H9 (cell line): ENCODE data around the gene DGKD. TPM values are rescaled to one million over a fixed set of nuclear protein-coding genes. Genes with fewer than 3 reads are reported as not detected.

Source experiments
- DNase-seq: peaks from one replicate; pipeline ENCODE4 v3.0.0-alpha.2; 2017
- H2AFZ ChIP-seq: one replicate; pipeline ENCODE4 v1.6.1; 2013; ENCODE audit warnings: mild to moderate bottlenecking, low read length, control low read depth, moderate library complexity
- H2AK5ac ChIP-seq: 2 replicates; pipeline ENCODE4 v1.6.1; 2013; ENCODE audit warnings: low read length, control low read depth, mixed read lengths; ENCODE audit not compliant: insufficient read length
- H2BK120ac ChIP-seq: one replicate; pipeline ENCODE4 v1.6.1; 2013; ENCODE audit warnings: low read depth, mild to moderate bottlenecking, low read length, control low read depth, inconsistent platforms; ENCODE audit not compliant: poor library complexity, severe bottlenecking
- H2BK12ac ChIP-seq: 2 replicates; pipeline ENCODE4 v1.6.1; 2013; ENCODE audit warnings: low read length, control low read depth, mixed read lengths, low read depth; ENCODE audit not compliant: insufficient read length
- H2BK15ac ChIP-seq: 2 replicates; pipeline ENCODE4 v1.6.1; 2013; ENCODE audit warnings: low read depth, low read length, control low read depth
- H2BK20ac ChIP-seq: one replicate; pipeline ENCODE4 v1.6.1; 2013; ENCODE audit warnings: low read depth, mild to moderate bottlenecking, low read length, control low read depth, inconsistent platforms; ENCODE audit not compliant: poor library complexity, severe bottlenecking
- H2BK5ac ChIP-seq: 2 replicates; pipeline ENCODE4 v1.6.1; 2013; ENCODE audit warnings: low read length, control low read depth, mixed read lengths; ENCODE audit not compliant: insufficient read length
- H3K14ac ChIP-seq: 2 replicates; pipeline ENCODE4 v1.6.1; 2013; ENCODE audit warnings: low read length, control low read depth; ENCODE audit not compliant: insufficient read depth
- H3K18ac ChIP-seq: 2 replicates; pipeline ENCODE4 v1.6.1; 2013; ENCODE audit warnings: low read depth, mild to moderate bottlenecking, mixed read lengths, low read length, control low read depth; ENCODE audit not compliant: insufficient read length
- H3K23ac ChIP-seq: 2 replicates; pipeline ENCODE4 v1.6.1; 2013; ENCODE audit warnings: low read length, control low read depth, mixed read lengths, low read depth; ENCODE audit not compliant: insufficient read length
- H3K23me2 ChIP-seq: 2 replicates; pipeline ENCODE4 v1.6.1; 2013; ENCODE audit warnings: low read depth, mild to moderate bottlenecking, mixed read lengths, low read length, control low read depth; ENCODE audit not compliant: insufficient read length, poor library complexity, severe bottlenecking
- H3K27ac ChIP-seq: 2 replicates; pipeline ENCODE4 v1.5.1; 2013; ENCODE audit warnings: low read length, control low read depth, mixed read lengths, low read depth; ENCODE audit not compliant: insufficient read length
- H3K27me3 ChIP-seq: 2 replicates; pipeline ENCODE4 v1.6.1; 2013; ENCODE audit warnings: low read length, control low read depth, inconsistent platforms; ENCODE audit not compliant: insufficient read depth
- H3K4ac ChIP-seq: 2 replicates; pipeline ENCODE4 v1.6.1; 2013; ENCODE audit warnings: low read depth, mild to moderate bottlenecking, control low read depth, inconsistent platforms, low read length, moderate library complexity
- H3K4me1 ChIP-seq: 2 replicates; pipeline ENCODE4 v1.6.1; 2013; ENCODE audit warnings: low read length, control low read depth, inconsistent platforms; ENCODE audit not compliant: insufficient read depth
- H3K4me2 ChIP-seq: 2 replicates; pipeline ENCODE4 v1.6.1; 2013; ENCODE audit warnings: low read length, control low read depth, mixed read lengths; ENCODE audit not compliant: insufficient read length, insufficient read depth
- H3K56ac ChIP-seq: 2 replicates; pipeline ENCODE4 v1.6.1; 2013; ENCODE audit warnings: low read depth, mild to moderate bottlenecking, mixed read lengths, low read length, control low read depth; ENCODE audit not compliant: insufficient read length
- H3K79me1 ChIP-seq: 2 replicates; pipeline ENCODE4 v1.6.1; 2013; ENCODE audit warnings: low read depth, mild to moderate bottlenecking, moderate library complexity, low read length, control low read depth, inconsistent platforms; ENCODE audit not compliant: insufficient read depth, poor library complexity, severe bottlenecking
- H3K79me2 ChIP-seq: 2 replicates; pipeline ENCODE4 v1.6.1; 2013; ENCODE audit warnings: low read length, control low read depth, inconsistent platforms; ENCODE audit not compliant: insufficient read depth
- H3K9ac ChIP-seq: 2 replicates; pipeline ENCODE4 v1.6.1; 2013; ENCODE audit warnings: low read length, control low read depth, mixed read lengths; ENCODE audit not compliant: insufficient read length; ENCODE audit errors: extremely low read depth
- H3K9me3 ChIP-seq: one replicate; pipeline ENCODE4 v1.6.1; 2013; ENCODE audit warnings: low read depth, low read length, inconsistent platforms; ENCODE audit not compliant: control insufficient read depth
- H3T11ph ChIP-seq: one replicate; pipeline ENCODE4 v1.6.1; 2013; ENCODE audit warnings: mild to moderate bottlenecking, low read length, control low read depth, inconsistent platforms
- H4K20me1 ChIP-seq: one replicate; pipeline ENCODE4 v1.6.1; 2013; ENCODE audit not compliant: control insufficient read depth, insufficient read length, insufficient read depth
- H4K5ac ChIP-seq: 2 replicates; pipeline ENCODE4 v1.6.1; 2013; ENCODE audit warnings: low read depth, mild to moderate bottlenecking, mixed read lengths, low read length, control low read depth; ENCODE audit not compliant: insufficient read length
- H4K8ac ChIP-seq: replicated peaks from 2 replicates; pipeline ENCODE4 v1.6.1; 2013; ENCODE audit warnings: low read length, control low read depth, mixed read lengths, low read depth; ENCODE audit not compliant: insufficient read length
- H4K91ac ChIP-seq: 2 replicates; pipeline ENCODE4 v1.6.1; 2013; ENCODE audit warnings: low read depth, mild to moderate bottlenecking, moderate library complexity, mixed read lengths, low read length, control low read depth; ENCODE audit not compliant: insufficient read length
- H3K27ac Mint-ChIP-seq, 3 experiments: 2 replicates in 2 of 3; 3 replicates in 1 of 3; pipeline ENCODE4 v1.8.0; 2020 to 2021; ENCODE audit warnings: mixed read lengths in 3 of 3, mild to moderate bottlenecking in 1 of 3, moderate library complexity in 1 of 3
- H3K27me3 Mint-ChIP-seq: 2 replicates; pipeline ENCODE4 v1.8.0; 2021; ENCODE audit warnings: low read depth, mild to moderate bottlenecking, moderate library complexity, mixed read lengths
- H3K36me3 Mint-ChIP-seq, 3 experiments: 2 replicates in 2 of 3; 3 replicates in 1 of 3; pipeline ENCODE4 v1.8.0; 2020 to 2021; ENCODE audit warnings: low read depth in 3 of 3, mixed read lengths in 3 of 3; ENCODE audit not compliant: insufficient read depth in 1 of 3
- H3K4me1 Mint-ChIP-seq, 2 experiments: 2 replicates each; pipeline ENCODE4 v1.8.0; 2020; ENCODE audit warnings: mixed read lengths in 2 of 2
- H3K4me3 Mint-ChIP-seq, 2 experiments: 2 replicates in 1 of 2; 3 replicates in 1 of 2; pipeline ENCODE4 v1.8.0; 2020 to 2021; ENCODE audit warnings: mild to moderate bottlenecking in 2 of 2, mixed read lengths in 2 of 2, moderate library complexity in 1 of 2
- H3K9me3 Mint-ChIP-seq, 2 experiments: 2 replicates in 1 of 2; 3 replicates in 1 of 2; pipeline ENCODE4 v1.8.0; 2020; ENCODE audit warnings: mild to moderate bottlenecking in 2 of 2, mixed read lengths in 2 of 2, moderate library complexity in 1 of 2
- WGBS: extraction: QIAGEN DNeasy Blood & Tissue Kit; methylation state at CpG from one replicate; pipeline ENCODE4 v1.1.7; 2013; ENCODE audit warnings: missing lambda C conversion rate, low lambda C conversion rate, mixed read lengths; ENCODE audit not compliant: insufficient read length; ENCODE audit errors: extremely low coverage; 5-methylcytosine and 5-hydroxymethylcytosine counted together
- total RNA-seq: library from RNA; stranded (reverse); gene quantifications from 2 replicates; pipeline ENCODE4 v1.2.1, GENCODE V29; 2021
- TF ChIP-seq, protein P1 (sequence below): fragments of 200-600 bp; sonication (generic); conservative IDR thresholded peaks from 3 replicates; pipeline ENCODE4 v1.8.0; 2021; ENCODE audit warnings: antibody characterized with exemption, mild to moderate bottlenecking

The DGKD gene
- total RNA-seq, 1 experiment from 2014 or later, result 20.7 TPM

DNA sequence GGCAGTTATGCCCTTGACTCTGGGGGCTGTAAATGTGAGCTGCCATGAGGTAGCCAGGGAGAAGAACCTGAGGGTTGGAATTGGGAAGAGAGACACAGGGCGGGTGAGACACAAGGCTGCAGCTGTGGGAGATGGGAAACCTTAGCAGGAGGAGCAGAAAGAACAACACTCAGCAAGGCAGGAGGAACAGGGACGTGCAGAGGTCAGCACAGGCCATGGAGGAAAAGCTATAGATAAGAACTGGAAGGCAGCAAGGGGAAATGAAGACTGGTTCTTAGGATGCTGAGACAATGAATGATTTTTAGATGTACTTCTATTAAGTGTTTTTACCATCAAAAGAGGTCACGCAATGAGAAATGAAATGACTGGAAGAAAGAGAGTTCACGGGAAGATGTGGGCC lies 132.1 kb downstream of the DGKD start:
- no peak overlapping the region for H2AK5ac ChIP-seq
- no peak overlapping the region for H3K18ac ChIP-seq
- TF ChIP-seq, protein P1, sequence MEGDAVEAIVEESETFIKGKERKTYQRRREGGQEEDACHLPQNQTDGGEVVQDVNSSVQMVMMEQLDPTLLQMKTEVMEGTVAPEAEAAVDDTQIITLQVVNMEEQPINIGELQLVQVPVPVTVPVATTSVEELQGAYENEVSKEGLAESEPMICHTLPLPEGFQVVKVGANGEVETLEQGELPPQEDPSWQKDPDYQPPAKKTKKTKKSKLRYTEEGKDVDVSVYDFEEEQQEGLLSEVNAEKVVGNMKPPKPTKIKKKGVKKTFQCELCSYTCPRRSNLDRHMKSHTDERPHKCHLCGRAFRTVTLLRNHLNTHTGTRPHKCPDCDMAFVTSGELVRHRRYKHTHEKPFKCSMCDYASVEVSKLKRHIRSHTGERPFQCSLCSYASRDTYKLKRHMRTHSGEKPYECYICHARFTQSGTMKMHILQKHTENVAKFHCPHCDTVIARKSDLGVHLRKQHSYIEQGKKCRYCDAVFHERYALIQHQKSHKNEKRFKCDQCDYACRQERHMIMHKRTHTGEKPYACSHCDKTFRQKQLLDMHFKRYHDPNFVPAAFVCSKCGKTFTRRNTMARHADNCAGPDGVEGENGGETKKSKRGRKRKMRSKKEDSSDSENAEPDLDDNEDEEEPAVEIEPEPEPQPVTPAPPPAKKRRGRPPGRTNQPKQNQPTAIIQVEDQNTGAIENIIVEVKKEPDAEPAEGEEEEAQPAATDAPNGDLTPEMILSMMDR, result no peak
- no peak overlapping the region for H3K4me2 ChIP-seq
- H3K79me2 ChIP-seq, result no peaks in the 10 kb centered on the region
- Mint-ChIP-seq H3K36me3 (peaks cover 25 to 37% (median 32%) of the 10 kb centered on the region in 3 experiments), H3K27ac (peak overlapping the region in 1 of 3 experiments; percentile 22; a peak in 4 of 7 replicates), H3K27me3 (no peaks in the 10 kb centered on the region), H3K9me3 (peaks cover 12 to 19% of the 10 kb centered on the region in 2 experiments), H3K4me3 (no peak overlapping the region), H3K4me1 (no peaks in the 10 kb centered on the region)
- no peak overlapping the region for H3T11ph ChIP-seq
- H3K23ac ChIP-seq, result no peak overlapping the region
- no peak overlapping the region for H3K56ac ChIP-seq
- H2AFZ ChIP-seq, result no peak overlapping the region
- no peaks in the 10 kb centered on the region for H3K23me2 ChIP-seq
- no peak overlapping the region for H3K9ac ChIP-seq
- no peak for DNase-seq
- no peaks in the 10 kb centered on the region for H3K4me1 ChIP-seq
- no peaks in the 10 kb centered on the region for H3K9me3 ChIP-seq
- WGBS, result no CpG with 5 or more reads among the region's 4 CpGs
- H3K27ac ChIP-seq, result no peak overlapping the region
- no peaks in the 10 kb centered on the region for H3K79me1 ChIP-seq
- H2BK5ac ChIP-seq, result no peak overlapping the region
- H4K5ac ChIP-seq, result no peak overlapping the region
- H4K8ac ChIP-seq, result no peak overlapping the region
- no peak overlapping the region; the same call in 1 of the 2 replicates for H3K14ac ChIP-seq
- no peak overlapping the region for H2BK20ac ChIP-seq
- H3K4ac ChIP-seq, result no peak overlapping the region
- H2BK12ac ChIP-seq, result no peak overlapping the region
- no peaks in the 10 kb centered on the region for H4K20me1 ChIP-seq
- no peak overlapping the region for H2BK120ac ChIP-seq
- H4K91ac ChIP-seq, result no peak overlapping the region
- H3K27me3 ChIP-seq, result no peaks in the 10 kb centered on the region
- H2BK15ac ChIP-seq, result no peak overlapping the region
